ACHN (cell line): ENCODE results near the gene XPO1.
"Not testable (repeated sequence)": the region's sequence is repeated elsewhere in the genome, so short reads cannot be mapped to it uniquely, and the experiment has no call there.

Experiments
- DNase-seq: peaks from one replicate; pipeline ENCODE4 v3.0.0-alpha.2; 2015
- in situ Hi-C: cut with HindIII; loops from 2 replicates; pipeline ENCODE4 v1.10.0; 2017; ENCODE audit warnings: low sequenced_read_pairs, low pct_ligation_motif_present, low pct_unique_long_range_greater_than_20kb

The XPO1 gene

GRCh38 chr2:61471905-61472805 is 66.0 kb downstream of the XPO1 start:
- in situ Hi-C loops, result no loop called here
- peak; percentile 40 for DNase-seq

DNA sequence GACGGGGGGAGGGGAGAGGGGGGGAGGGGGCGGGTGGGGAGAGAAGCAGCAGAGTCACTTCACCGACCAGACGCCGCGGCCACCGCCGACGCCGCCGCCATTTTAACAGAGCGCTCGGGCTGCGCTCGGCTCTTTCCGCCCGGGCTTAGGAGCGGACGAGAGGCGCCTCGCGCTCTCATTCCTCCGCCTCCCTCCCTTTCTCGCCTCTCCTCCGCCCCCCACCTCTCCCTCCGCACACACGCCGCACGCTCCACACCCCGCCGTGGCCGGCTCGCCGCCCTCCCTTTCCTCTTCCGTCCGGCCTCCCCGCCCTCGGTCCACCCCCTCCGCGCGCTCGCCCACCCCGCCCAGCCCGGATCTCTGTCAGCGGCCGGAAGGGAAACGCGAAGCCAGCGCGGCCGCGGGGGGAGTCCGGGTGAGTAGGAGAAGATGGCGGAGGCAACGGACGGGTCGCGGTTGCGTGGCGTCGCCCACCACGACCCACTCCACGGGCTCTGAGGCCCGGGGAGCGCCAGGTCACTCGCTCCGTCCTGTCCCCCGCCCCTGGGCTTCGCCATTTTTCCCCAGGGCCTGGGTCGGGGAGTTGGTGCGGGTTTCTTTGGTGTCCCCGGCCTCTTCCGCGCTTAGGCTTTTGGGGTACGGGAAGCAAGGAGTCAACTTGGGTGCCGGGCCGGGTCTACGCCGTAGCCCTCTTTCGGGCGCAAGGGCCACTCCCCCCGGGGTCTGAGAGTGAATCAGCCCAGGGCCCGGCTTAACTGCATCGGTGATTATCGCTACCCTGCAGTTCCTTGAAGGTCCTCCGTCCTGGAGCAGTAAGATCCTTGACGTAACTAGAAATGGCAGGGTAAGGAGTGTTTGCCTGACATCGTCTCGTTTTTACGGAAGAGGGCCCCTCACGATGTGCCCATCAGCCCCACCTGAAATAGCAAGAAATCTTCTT is 66.9 kb downstream of the XPO1 start, which contains the start of gene USP34:
Gene USP34, minus strand, starts transcription at position 123 of the 940 bp plus-strand sequence. CDS start 395 bp downstream, outside the sequence.
- in situ Hi-C loops, result no loop called here
- DNase-seq, result peak; percentile 93

- DNase-seq, result peak; percentile 81
- in situ Hi-C loops, result no loop called here
Observed at GRCh38 chr2:61470122-61470951, 67.8 kb downstream of the XPO1 start.

- no peak for DNase-seq
- in situ Hi-C loops, result no loop called here
Observed at GRCh38 chr2:61469424-61470121, 68.6 kb downstream of the XPO1 start.

GRCh38 chr2:61468231-61468630 is 69.9 kb downstream of the XPO1 start:
- DNase-seq, in situ Hi-C loops: not testable (repeated sequence)

DNA sequence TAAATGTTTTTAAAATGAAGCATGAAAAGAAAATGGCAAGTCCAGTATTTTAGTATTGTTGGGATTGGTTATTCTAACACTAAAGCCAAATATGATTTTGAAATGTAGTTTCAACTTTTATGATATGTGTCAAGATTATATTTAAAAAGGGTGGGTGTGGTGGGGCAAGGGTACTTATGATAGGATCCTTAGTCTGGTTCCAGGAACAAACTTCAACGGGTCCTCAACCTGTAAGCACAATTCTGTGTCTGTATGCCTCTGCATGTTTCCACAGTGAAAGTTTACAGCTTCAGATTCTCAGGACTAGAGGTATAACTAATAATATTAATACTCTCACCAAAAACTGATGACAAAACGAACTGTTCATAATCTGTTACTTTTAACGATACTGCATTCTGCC is 73.1 kb downstream of the XPO1 start:
- in situ Hi-C loops, result no loop called here
- DNase-seq, result no peak

DNA sequence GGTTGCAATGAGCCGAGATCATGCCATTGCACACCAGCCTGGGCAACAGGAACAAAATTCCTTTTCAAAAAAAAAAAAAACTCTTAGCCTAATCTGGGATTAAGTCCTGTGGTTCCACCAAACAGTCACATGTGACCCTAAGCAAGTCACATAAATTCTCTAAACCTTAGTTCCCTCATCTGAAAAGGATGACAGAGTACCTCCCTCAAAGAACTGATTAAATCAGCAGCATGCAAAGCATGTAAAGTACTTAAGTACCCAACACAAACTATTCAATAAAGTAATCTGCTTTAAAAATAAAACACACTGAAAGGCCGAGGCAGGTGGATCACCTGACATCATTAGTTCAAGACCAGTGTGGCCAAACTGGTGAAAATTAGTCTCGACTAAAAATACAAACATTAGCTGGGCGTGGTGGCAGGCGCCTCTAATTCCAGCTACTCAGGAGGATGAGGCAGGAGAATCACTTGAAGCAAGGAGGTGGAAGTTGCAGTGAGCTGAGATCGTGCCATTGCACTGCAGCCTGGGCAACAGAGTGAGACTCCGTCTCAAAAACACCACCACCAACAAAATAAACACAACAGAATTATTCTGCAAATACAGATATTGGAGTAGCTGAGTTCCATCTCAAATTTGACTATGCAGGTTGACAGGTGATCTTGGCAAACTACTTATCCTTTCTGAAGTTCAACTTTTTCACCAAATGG is 74.2 kb downstream of the XPO1 start:
- DNase-seq, result no peak
- in situ Hi-C loops, result no loop called here

DNA sequence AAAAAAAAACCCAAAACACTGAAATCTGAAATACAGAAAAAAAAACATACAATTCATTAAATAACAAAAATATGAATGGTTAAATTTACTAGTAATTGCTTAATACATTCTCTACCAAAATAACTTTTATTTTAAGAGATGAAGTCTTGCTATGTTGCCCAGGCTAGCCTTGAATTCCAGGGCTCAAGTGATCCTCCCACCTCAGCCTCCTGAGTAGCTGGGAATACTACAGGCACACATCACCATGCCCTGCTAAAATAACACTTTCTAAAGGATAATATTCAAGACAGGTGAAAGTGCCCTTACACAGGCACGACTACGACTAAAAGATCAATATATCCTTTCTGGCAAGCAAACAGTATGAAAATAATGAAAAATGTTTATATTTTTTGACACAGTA is 76.8 kb downstream of the XPO1 start:
- in situ Hi-C loops, result no loop called here
- DNase-seq, result no peak

DNA sequence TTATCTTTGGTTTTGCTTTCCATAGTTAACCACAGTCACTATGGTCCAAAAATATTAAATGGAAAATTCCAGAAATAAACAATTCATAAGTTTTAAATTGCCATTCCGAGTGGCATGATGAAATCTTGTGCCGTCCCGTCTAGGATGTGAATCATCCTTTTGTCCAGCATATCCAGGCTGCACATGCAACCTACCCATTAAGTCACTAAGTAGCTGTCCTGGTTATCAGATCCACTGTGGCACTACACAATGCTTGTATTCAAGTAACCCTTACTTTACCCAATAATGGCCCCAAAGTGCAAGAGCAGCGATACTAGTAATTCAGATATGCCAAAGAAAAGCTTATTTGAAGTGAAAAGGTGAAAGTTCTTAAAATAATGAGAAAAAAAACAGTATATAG is 78.0 kb downstream of the XPO1 start:
- peak; percentile 47 for DNase-seq
- in situ Hi-C loops, result no loop called here

DNA sequence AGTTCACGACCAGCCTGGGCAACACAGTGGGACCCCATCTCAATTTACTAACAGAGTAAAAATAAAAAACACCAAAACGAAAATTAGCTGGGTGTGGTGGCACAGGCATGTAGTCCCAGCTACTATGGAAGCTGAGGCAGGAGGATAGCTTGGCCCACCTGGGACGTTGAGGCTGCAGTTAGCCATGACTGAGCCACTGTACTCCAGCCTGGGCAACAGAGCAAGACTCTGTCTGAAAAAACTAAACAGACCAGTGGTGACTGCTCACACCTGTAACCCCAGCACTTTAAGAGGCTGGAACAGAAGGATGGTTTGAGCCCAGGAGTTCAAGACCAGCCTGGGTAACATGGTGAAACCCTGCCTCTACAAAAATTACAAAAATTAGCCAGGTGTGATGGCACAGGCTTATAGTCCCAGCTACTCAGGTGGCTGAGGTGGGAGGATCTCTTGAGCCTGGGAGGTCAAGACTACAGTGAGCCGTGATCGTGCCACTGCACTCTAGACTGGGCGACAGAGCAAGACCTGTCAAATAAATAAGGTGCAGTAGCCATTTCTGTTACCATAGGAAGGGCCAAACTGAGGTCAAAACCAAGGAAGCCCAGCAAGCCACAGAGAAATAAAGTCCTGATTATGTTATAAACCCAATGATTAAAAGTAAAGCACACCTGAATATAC is 81.3 kb downstream of the XPO1 start:
- DNase-seq, result no peak
- in situ Hi-C loops, result no loop called here

- in situ Hi-C loops, result no loop called here
Observed at GRCh38 chr2:61456070-61456745, 81.9 kb downstream of the XPO1 start.

DNA sequence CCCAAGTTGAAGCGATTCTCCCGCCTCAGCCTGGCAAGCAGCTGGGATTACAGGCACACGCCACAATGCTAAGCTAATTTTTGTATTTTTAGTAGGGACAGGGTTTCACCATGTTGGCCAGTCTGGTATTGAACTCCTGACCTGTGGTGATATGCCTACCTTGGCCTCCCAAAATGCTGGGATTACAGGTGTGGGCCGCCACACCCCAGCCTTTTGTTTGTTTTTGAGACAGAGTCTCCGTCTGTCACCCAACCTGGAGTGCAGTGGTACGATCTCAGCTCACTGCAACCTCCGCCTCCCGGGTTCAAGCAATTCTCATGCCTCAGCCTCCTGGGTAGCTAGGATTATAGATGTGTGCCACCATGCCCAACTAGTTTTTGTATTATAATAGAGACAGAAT is 83.2 kb downstream of the XPO1 start:
- DNase-seq, in situ Hi-C loops: not testable (repeated sequence)

More at GRCh38 chr2:61456070-61456745, 81.9 kb downstream of the XPO1 start:
- DNase-seq, result no peak

GRCh38 chr2:61454383-61454782 is 83.8 kb downstream of the XPO1 start:
- in situ Hi-C loops, result no loop called here
- no peak for DNase-seq

DNA sequence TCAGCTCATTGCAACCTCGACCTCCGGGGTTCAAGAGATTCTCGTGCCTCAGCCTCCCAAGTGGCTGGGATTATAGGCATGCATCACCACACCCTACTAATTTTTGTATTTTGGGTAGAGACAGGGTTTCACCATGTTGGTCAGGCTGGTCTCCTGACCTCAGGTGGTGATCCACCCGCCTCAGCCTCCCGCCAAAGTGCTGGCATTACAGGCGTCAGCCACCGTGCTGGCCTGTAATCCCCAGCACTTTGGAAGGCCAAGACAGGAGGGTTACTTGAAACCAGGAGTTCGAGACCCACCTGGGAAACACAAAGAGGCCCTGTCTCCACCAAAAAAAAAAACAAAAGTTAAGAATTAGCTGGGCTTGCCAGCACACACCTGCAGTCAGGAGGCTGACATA is 85.8 kb downstream of the XPO1 start:
- in situ Hi-C loops, result no loop called here
- DNase-seq, result no peak

- in situ Hi-C loops, result no loop called here
- DNase-seq, result no peak
Observed at GRCh38 chr2:61451178-61451577, 87.0 kb downstream of the XPO1 start.

GRCh38 chr2:61450144-61450543 is 88.0 kb downstream of the XPO1 start:
- no peak for DNase-seq
- in situ Hi-C loops, result no loop called here
